DND-41 (cell line): ENCODE data around the gene STARD10.

Experiments
- CTCF ChIP-seq: IDR thresholded peaks from 2 replicates; pipeline ENCODE4 v1.5.1; 2012; ENCODE audit warnings: borderline replicate concordance, low read length, moderate library complexity, mild to moderate bottlenecking; ENCODE audit not compliant: poor library complexity, severe bottlenecking; ENCODE audit errors: extremely low read depth
- EZH2 ChIP-seq: IDR thresholded peaks from 3 replicates; pipeline ENCODE4 v1.6.1; 2012; ENCODE audit warnings: borderline replicate concordance, low read depth, mild to moderate bottlenecking, moderate library complexity, low read length, inconsistent platforms; ENCODE audit not compliant: severe bottlenecking

- TF ChIP-seq CTCF (no peak), EZH2 (no peak)
Measured at GRCh38 chr11:72747289-72747855, 46.5 kb downstream of the STARD10 start.
